Epithelial cell of esophagus (primary cell): ENCODE results near the gene PEX11A.

Experiments
- DNase-seq: peaks from one replicate; pipeline ENCODE4 v3.0.0; 2010; ENCODE audit warnings: low read depth
- H3K4me3 ChIP-seq: 2 replicates; pipeline ENCODE4 v1.5.1; 2011; ENCODE audit warnings: mild to moderate bottlenecking, low read length, control low read depth
- CTCF ChIP-seq: IDR thresholded peaks from 2 replicates; pipeline ENCODE4 v1.5.1; 2011; ENCODE audit warnings: low read depth, mild to moderate bottlenecking, low read length, control low read depth, inconsistent platforms; ENCODE audit not compliant: insufficient read depth; ENCODE audit errors: missing control alignments

PEX11A gene, protein sequence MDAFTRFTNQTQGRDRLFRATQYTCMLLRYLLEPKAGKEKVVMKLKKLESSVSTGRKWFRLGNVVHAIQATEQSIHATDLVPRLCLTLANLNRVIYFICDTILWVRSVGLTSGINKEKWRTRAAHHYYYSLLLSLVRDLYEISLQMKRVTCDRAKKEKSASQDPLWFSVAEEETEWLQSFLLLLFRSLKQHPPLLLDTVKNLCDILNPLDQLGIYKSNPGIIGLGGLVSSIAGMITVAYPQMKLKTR

GRCh38 chr15:89690276-89691218, at the start of gene PEX11A, which contains the start of gene WDR93:
PEX11A (minus strand) TSS chr15:89690754; CDS start chr15:89690632, 122 bp downstream.
WDR93 (plus strand) TSS chr15:89690811; CDS start chr15:89701747, 10,936 bp downstream.
- DNase-seq, result peak; percentile 80

GRCh38 chr15:89740137-89740536, 49.6 kb upstream of the PEX11A start:
- no peak overlapping the region for H3K4me3 ChIP-seq
- TF ChIP-seq CTCF, result peak; percentile 89
- peak; percentile 77 for DNase-seq

More at GRCh38 chr15:89690276-89691218, at the start of gene PEX11A, which contains the start of gene WDR93:
- peak within 1 kb of the TSS; percentile 85 for H3K4me3 ChIP-seq
- no peak for TF ChIP-seq CTCF

DNA sequence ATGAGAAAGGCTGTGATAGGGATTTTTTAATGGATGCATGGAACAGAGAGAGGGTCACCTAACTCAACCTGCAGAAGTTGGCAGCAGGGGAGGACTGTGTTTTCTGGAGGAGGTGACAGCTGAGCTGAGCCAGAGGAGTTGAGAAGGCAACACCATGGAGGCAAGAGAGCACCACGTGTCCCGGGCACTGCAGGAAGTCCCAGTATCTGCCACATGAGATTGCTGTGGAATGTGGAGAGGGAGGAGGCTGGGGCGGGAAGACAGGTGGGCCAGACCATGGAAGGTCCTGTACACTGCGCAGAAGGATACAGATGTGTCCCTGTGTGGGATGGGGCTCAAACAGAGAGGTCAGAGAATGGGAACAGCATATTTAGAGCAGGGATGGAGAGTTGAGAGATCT, 45.2 kb upstream of the PEX11A start:
- TF ChIP-seq CTCF, result no peak
- no peak for DNase-seq
- H3K4me3 ChIP-seq, result no peak overlapping the region

DNA sequence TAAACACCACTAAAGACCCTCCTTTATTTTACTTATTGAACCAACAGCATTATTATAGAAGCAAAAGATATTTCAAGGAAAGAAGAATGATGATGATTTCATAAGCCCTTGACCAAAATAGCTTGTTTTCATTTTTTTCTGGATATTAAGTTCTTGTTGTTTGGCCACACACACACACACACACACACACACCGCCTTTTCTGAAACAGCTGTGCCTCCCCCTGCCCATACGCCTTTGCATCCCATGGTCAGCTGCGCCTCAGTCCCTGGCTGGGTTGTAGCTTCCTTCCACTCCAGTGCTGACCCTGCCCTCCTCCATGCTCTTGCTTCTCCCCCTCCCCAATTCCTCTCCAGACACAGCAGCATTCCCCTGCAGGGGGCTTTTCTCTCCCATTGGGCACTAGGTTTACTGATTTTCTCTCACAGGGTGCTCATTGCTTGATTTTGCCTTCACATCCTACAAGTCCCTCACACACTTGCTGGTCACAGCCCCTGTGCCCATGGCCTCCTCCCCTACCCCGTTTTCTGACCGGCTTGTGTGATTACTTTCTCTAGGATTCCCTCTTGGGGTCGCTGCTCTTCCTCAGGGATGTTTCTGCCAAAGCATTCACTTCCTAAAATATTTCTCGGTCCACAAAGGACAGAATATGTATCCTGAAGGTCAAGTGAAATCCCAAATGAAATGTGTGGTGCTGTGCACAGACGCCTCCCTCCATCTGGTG, 42.1 kb upstream of the PEX11A start:
- TF ChIP-seq CTCF, result no peak
- H3K4me3 ChIP-seq, result no peak overlapping the region
- DNase-seq, result no peak

DNA sequence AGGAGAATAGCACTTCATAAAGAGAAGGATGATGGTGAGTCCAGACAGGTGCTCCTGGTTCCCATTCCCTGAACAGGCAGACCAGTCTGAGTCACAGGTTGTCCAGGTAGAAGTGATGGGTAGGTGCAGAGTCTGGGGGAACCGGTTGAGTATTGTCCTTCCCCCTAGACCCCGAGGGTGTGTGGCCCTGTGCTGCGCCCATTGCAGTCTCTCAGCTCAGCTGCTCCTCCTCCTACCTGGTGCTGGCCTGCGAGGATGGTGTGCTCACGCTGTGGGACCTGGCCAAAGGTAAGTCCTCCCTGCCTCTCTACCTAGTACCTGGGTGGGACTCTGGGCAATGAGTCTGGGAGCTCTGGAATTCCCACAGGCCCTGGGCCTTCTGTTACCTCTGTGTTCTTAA, 40.7 kb upstream of the PEX11A start:
- TF ChIP-seq CTCF, result no peak
- H3K4me3 ChIP-seq, result no peak overlapping the region
- DNase-seq, result no peak

DNA sequence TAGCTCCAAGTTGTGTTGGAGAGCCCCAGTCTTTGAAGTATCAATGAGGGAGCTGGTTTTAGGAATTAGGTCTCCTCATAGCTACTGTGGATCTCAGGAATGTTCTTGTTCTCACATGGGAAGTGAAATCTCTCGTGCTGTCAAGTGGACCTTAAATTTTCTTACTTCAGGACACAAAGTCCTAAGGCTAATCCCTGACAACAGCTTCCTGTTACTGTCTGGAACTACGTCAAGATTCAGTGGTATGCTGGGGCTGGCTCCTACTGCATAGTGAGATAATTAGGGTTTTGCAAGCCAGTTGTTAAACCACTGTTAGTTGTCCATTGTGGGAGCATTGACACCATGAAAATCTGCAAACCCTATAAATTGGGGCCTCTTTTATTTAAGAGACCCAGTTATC, 37.7 kb upstream of the PEX11A start:
- no peak for DNase-seq
- TF ChIP-seq CTCF, result no peak
- no peak overlapping the region for H3K4me3 ChIP-seq
